ENCODE measurements around the gene KIR3DL2. TPM values are rescaled to one million over a fixed set of nuclear protein-coding genes. Genes with fewer than 3 reads are reported as not detected.

Gene KIR3DL2
- polyA plus RNA-seq, 1 donor: not detected

Other genes with a start within 250 kb of the KIR3DL2 start
- gene LILRB1, start 220.0 kb upstream of the KIR3DL2 start, polyA plus RNA-seq (ENCODE audit: insufficient read length): 2.0 TPM
- 1.3 TPM for gene LILRB4, start 187.5 kb upstream of the KIR3DL2 start, polyA plus RNA-seq (ENCODE audit: insufficient read length)
- not detected for gene KIR3DL3, start 126.0 kb upstream of the KIR3DL2 start, polyA plus RNA-seq (ENCODE audit: insufficient read length)
- not detected for gene KIR2DL3, start 111.9 kb upstream of the KIR3DL2 start, polyA plus RNA-seq (ENCODE audit: insufficient read length)
- not detected for gene KIR2DL1, start 80.7 kb upstream of the KIR3DL2 start, polyA plus RNA-seq (ENCODE audit: insufficient read length)
- not detected for gene KIR2DL4, start 46.8 kb upstream of the KIR3DL2 start, polyA plus RNA-seq (ENCODE audit: insufficient read length)
- gene KIR3DL1, start 34.0 kb upstream of the KIR3DL2 start, polyA plus RNA-seq (ENCODE audit: insufficient read length): not detected
- gene KIR2DS4, start 17.8 kb upstream of the KIR3DL2 start, polyA plus RNA-seq (ENCODE audit: insufficient read length): not detected
- gene FCAR, start 23.8 kb downstream of the KIR3DL2 start, polyA plus RNA-seq (ENCODE audit: insufficient read length): 0.35 TPM
- 0.35 TPM for gene NCR1, start 55.7 kb downstream of the KIR3DL2 start, polyA plus RNA-seq (ENCODE audit: insufficient read length)
- gene NLRP7, start 97.1 kb downstream of the KIR3DL2 start, polyA plus RNA-seq (ENCODE audit: insufficient read length): not detected
- 0.59 TPM for gene NLRP2, start 115.9 kb downstream of the KIR3DL2 start, polyA plus RNA-seq (ENCODE audit: insufficient read length)
- 0.15 TPM for gene GP6, start 187.8 kb downstream of the KIR3DL2 start, polyA plus RNA-seq (ENCODE audit: insufficient read length)
- 14.5 TPM for gene RDH13, start 212.7 kb downstream of the KIR3DL2 start, polyA plus RNA-seq (ENCODE audit: insufficient read length)
- gene EPS8L1, start 225.4 kb downstream of the KIR3DL2 start, polyA plus RNA-seq (ENCODE audit: insufficient read length): 2.6 TPM